ENCODE results near the gene SUSD6.
A peak's percentile ranks its signal among the peaks of the same experiment; 100 is the strongest.
"Not testable (repeated sequence)": the region's sequence is repeated elsewhere in the genome, so short reads cannot be mapped to it uniquely, and the experiment has no call there.

SUSD6 gene

GRCh38 chr14:69715725-69716477 is 104.5 kb downstream of the SUSD6 start:
- peak; percentile 70 for DNase-seq (ENCODE audit: extremely low read depth, low read depth)
- TF ChIP-seq CTCF (IDR thresholded peaks at IDR 0.05; ENCODE audit: low read depth, low read length) = no peak

- DNase-seq (ENCODE audit: extremely low read depth, low read depth) = peak; percentile 81
- no peak for TF ChIP-seq CTCF (IDR thresholded peaks at IDR 0.05; ENCODE audit: low read depth, low read length)
These were observed 105.2 kb downstream of the SUSD6 start for GRCh38 chr14:69716478-69717187.

GRCh38 chr14:69718614-69719013 is 107.2 kb downstream of the SUSD6 start:
- not testable (repeated sequence) for DNase-seq (ENCODE audit: extremely low read depth, low read depth)

GRCh38 chr14:69719501-69719951 is 108.1 kb downstream of the SUSD6 start:
- no peak for TF ChIP-seq CTCF (IDR thresholded peaks at IDR 0.05; ENCODE audit: low read depth, low read length)
- DNase-seq (ENCODE audit: extremely low read depth, low read depth) = peak; percentile 63

GRCh38 chr14:69720912-69721311 is 109.5 kb downstream of the SUSD6 start:
- DNase-seq (ENCODE audit: extremely low read depth, low read depth) = no peak

GRCh38 chr14:69726761-69727511 is 115.5 kb downstream of the SUSD6 start:
- peak; percentile 95 for TF ChIP-seq CTCF (IDR thresholded peaks at IDR 0.05; ENCODE audit: low read depth, low read length)
- peak; percentile 23 for DNase-seq (ENCODE audit: extremely low read depth, low read depth)

More at GRCh38 chr14:69720912-69721311, 109.5 kb downstream of the SUSD6 start:
- no peak for TF ChIP-seq CTCF (IDR thresholded peaks at IDR 0.05; ENCODE audit: low read depth, low read length)

GRCh38 chr14:69727860-69728259 is 116.5 kb downstream of the SUSD6 start:
- DNase-seq (ENCODE audit: extremely low read depth, low read depth) = no peak
- no peak for TF ChIP-seq CTCF (IDR thresholded peaks at IDR 0.05; ENCODE audit: low read depth, low read length)

- not testable (repeated sequence) for DNase-seq (ENCODE audit: extremely low read depth, low read depth)
These were observed 120.7 kb downstream of the SUSD6 start for GRCh38 chr14:69731919-69732598.

GRCh38 chr14:69736405-69736804 is 125.0 kb downstream of the SUSD6 start:
- not testable (repeated sequence) for DNase-seq (ENCODE audit: extremely low read depth, low read depth)

Data from AG09319 (cell line).